ENCODE measurements around the gene TXNDC17.

DNA sequence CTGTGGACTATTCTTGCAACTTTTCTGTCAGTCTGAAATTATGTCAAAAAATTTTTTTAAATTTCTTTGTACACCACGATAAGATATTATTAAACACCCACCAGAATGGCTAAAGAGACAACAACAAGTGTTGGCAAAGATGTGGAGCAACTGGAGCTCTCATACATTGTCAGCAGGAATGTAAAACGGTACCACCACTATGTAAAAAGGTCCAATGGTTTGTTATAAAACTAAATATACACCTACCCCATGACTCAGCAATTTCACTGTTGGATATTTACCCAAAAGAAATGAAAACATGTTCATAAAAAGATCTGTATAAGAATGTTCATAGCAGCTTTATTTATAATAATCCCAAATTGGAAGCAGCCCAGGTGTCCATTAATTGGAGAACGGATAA, 7.6 kb upstream of the TXNDC17 start:
- TF ChIP-seq ZNF263 (CRISPR knock-in tag; IDR thresholded peaks at IDR 0.05; ENCODE audit: low read depth) (no peak), ETV6 (CRISPR knock-in tag; IDR thresholded peaks at IDR 0.05) (no peak), HMGA2 (CRISPR knock-in tag; IDR thresholded peaks at IDR 0.05) (no peak)
- TF ChIP-seq, protein P1, sequence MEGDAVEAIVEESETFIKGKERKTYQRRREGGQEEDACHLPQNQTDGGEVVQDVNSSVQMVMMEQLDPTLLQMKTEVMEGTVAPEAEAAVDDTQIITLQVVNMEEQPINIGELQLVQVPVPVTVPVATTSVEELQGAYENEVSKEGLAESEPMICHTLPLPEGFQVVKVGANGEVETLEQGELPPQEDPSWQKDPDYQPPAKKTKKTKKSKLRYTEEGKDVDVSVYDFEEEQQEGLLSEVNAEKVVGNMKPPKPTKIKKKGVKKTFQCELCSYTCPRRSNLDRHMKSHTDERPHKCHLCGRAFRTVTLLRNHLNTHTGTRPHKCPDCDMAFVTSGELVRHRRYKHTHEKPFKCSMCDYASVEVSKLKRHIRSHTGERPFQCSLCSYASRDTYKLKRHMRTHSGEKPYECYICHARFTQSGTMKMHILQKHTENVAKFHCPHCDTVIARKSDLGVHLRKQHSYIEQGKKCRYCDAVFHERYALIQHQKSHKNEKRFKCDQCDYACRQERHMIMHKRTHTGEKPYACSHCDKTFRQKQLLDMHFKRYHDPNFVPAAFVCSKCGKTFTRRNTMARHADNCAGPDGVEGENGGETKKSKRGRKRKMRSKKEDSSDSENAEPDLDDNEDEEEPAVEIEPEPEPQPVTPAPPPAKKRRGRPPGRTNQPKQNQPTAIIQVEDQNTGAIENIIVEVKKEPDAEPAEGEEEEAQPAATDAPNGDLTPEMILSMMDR (IDR thresholded peaks at IDR 0.05): no peak
- TF ChIP-seq, protein P2, sequence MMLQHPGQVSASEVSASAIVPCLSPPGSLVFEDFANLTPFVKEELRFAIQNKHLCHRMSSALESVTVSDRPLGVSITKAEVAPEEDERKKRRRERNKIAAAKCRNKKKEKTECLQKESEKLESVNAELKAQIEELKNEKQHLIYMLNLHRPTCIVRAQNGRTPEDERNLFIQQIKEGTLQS (CRISPR knock-in tag; conservative IDR thresholded peaks at IDR 0.05): no peak
- TF ChIP-seq, protein P3, sequence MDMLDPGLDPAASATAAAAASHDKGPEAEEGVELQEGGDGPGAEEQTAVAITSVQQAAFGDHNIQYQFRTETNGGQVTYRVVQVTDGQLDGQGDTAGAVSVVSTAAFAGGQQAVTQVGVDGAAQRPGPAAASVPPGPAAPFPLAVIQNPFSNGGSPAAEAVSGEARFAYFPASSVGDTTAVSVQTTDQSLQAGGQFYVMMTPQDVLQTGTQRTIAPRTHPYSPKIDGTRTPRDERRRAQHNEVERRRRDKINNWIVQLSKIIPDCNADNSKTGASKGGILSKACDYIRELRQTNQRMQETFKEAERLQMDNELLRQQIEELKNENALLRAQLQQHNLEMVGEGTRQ (CRISPR knock-in tag; IDR thresholded peaks at IDR 0.05): no peak
- TF ChIP-seq, protein P4, sequence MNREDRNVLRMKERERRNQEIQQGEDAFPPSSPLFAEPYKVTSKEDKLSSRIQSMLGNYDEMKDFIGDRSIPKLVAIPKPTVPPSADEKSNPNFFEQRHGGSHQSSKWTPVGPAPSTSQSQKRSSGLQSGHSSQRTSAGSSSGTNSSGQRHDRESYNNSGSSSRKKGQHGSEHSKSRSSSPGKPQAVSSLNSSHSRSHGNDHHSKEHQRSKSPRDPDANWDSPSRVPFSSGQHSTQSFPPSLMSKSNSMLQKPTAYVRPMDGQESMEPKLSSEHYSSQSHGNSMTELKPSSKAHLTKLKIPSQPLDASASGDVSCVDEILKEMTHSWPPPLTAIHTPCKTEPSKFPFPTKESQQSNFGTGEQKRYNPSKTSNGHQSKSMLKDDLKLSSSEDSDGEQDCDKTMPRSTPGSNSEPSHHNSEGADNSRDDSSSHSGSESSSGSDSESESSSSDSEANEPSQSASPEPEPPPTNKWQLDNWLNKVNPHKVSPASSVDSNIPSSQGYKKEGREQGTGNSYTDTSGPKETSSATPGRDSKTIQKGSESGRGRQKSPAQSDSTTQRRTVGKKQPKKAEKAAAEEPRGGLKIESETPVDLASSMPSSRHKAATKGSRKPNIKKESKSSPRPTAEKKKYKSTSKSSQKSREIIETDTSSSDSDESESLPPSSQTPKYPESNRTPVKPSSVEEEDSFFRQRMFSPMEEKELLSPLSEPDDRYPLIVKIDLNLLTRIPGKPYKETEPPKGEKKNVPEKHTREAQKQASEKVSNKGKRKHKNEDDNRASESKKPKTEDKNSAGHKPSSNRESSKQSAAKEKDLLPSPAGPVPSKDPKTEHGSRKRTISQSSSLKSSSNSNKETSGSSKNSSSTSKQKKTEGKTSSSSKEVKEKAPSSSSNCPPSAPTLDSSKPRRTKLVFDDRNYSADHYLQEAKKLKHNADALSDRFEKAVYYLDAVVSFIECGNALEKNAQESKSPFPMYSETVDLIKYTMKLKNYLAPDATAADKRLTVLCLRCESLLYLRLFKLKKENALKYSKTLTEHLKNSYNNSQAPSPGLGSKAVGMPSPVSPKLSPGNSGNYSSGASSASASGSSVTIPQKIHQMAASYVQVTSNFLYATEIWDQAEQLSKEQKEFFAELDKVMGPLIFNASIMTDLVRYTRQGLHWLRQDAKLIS (CRISPR knock-in tag; IDR thresholded peaks at IDR 0.05; ENCODE audit: borderline replicate concordance): no peak
